IMR-90 (cell line): ENCODE results near the gene LILRA1. TPM values are rescaled to one million over a fixed set of nuclear protein-coding genes. Genes with fewer than 3 reads are reported as not detected.
"Not testable (repeated sequence)": the region's sequence is repeated elsewhere in the genome, so short reads cannot be mapped to it uniquely, and the experiment has no call there.

Source experiments
- ATAC-seq: fragments of 200-7000 bp; cut with Tn5 transposase; 2 replicates; pipeline ENCODE4 v1.9.1; 2020; ENCODE audit warnings: low read depth, mild to moderate bottlenecking, moderate library complexity
- BruUV-seq: library from RNA; stranded (reverse); fragments of 400-500 nt; replicated peaks from 2 replicates; lab custom pipeline; 2021; lab: Mats Ljungman, UMichigan
- CTCF ChIA-PET: fragments of 300-600 bp; formaldehyde crosslinking; extraction: SDS; loops from one replicate; lab custom pipeline; 2021; ENCODE audit warnings: antibody characterized with exemption; lab: Yijun Ruan, JAX
- POLR2A ChIA-PET: fragments of 300-600 bp; sonication (Branson Sonifier 250); formaldehyde crosslinking; loops from one replicate; lab custom pipeline; 2022; ENCODE audit warnings: antibody characterized with exemption; ENCODE audit not compliant: unreplicated experiment; lab: Charles Lee
- DNase-seq: peaks from one replicate; pipeline ENCODE4 v3.0.0; 2013
- H2AFZ ChIP-seq: replicated peaks from 2 replicates; pipeline ENCODE3; 2013; ENCODE audit warnings: low read length, mild to moderate bottlenecking; ENCODE audit not compliant: poor library complexity
- H2AK5ac ChIP-seq: 2 replicates; pipeline ENCODE4 v1.6.1; 2013; ENCODE audit warnings: low read depth, low read length, inconsistent platforms
- H2AK9ac ChIP-seq: replicated peaks from 2 replicates; pipeline ENCODE3; 2013; ENCODE audit warnings: mild to moderate bottlenecking, low read depth, low read length, moderate library complexity; ENCODE audit not compliant: poor library complexity
- H2BK120ac ChIP-seq: 2 replicates; pipeline ENCODE4 v1.6.1; 2013; ENCODE audit warnings: low read depth, low read length, inconsistent platforms
- H2BK15ac ChIP-seq: 3 replicates; pipeline ENCODE4 v1.6.1; 2013; ENCODE audit warnings: low read depth, low read length, inconsistent platforms
- H2BK20ac ChIP-seq: 2 replicates; pipeline ENCODE4 v1.6.1; 2013; ENCODE audit warnings: low read depth, mild to moderate bottlenecking, inconsistent platforms, low read length, moderate library complexity
- H2BK5ac ChIP-seq: 2 replicates; pipeline ENCODE4 v1.6.1; 2013; ENCODE audit warnings: mild to moderate bottlenecking, low read depth, low read length, inconsistent platforms; ENCODE audit not compliant: poor library complexity, severe bottlenecking
- H3K14ac ChIP-seq: replicated peaks from 2 replicates; pipeline ENCODE4 v1.6.1; 2013; ENCODE audit warnings: low read depth, low read length, inconsistent platforms
- H3K18ac ChIP-seq: 2 replicates; pipeline ENCODE4 v1.6.1; 2013; ENCODE audit warnings: low read depth, low read length, control low read depth
- H3K23ac ChIP-seq: 2 replicates; pipeline ENCODE4 v1.6.1; 2013; ENCODE audit warnings: low read depth, low read length, inconsistent platforms
- H3K27ac ChIP-seq: 2 replicates; pipeline ENCODE4 v1.5.1; 2013; ENCODE audit warnings: mild to moderate bottlenecking, control low read depth, low read length; ENCODE audit not compliant: insufficient read depth
- H3K27me3 ChIP-seq: 2 replicates; pipeline ENCODE4 v1.6.1; 2013; ENCODE audit warnings: low read length; ENCODE audit not compliant: control insufficient read depth, insufficient read depth
- H3K36me3 ChIP-seq: 2 replicates; pipeline ENCODE4 v1.6.1; 2013; ENCODE audit warnings: low read length, mixed read lengths; ENCODE audit not compliant: control insufficient read depth, insufficient read depth
- H3K4ac ChIP-seq: 2 replicates; pipeline ENCODE4 v1.6.1; 2013; ENCODE audit warnings: low read depth, low read length, inconsistent platforms
- H3K4me1 ChIP-seq: 2 replicates; pipeline ENCODE4 v1.6.1; 2013; ENCODE audit warnings: low read length, mixed read lengths; ENCODE audit not compliant: control insufficient read depth, insufficient read depth
- H3K4me2 ChIP-seq: 2 replicates; pipeline ENCODE4 v1.6.1; 2013; ENCODE audit warnings: low read depth, mild to moderate bottlenecking, control low read depth, low read length, moderate library complexity
- H3K4me3 ChIP-seq: 2 replicates; pipeline ENCODE4 v1.5.1; 2013; ENCODE audit warnings: low read depth, mild to moderate bottlenecking, control low read depth, low read length, moderate library complexity; ENCODE audit not compliant: insufficient read depth
- H3K56ac ChIP-seq: 2 replicates; pipeline ENCODE4 v1.6.1; 2013; ENCODE audit warnings: low read length, inconsistent platforms; ENCODE audit not compliant: insufficient read depth; ENCODE audit errors: extremely low read depth
- H3K79me1 ChIP-seq, 2 experiments: 2 replicates each; pipeline ENCODE4 v1.6.1; 2013; ENCODE audit warnings: low read length in 2 of 2, inconsistent platforms in 1 of 2, low read depth in 1 of 2
- H3K9ac ChIP-seq: 2 replicates; pipeline ENCODE4 v1.6.1; 2013; ENCODE audit warnings: low read depth, low read length, control low read depth
- H3K9me1 ChIP-seq: 2 replicates; pipeline ENCODE4 v1.6.1; 2013; ENCODE audit warnings: low read length, inconsistent platforms; ENCODE audit not compliant: insufficient read depth
- H3K9me3 ChIP-seq: 2 replicates; pipeline ENCODE4 v1.6.1; 2013; ENCODE audit warnings: low read length; ENCODE audit not compliant: control insufficient read depth, insufficient read depth
- H4K20me1 ChIP-seq: 2 replicates; pipeline ENCODE4 v1.6.1; 2013; ENCODE audit warnings: low read length, inconsistent platforms; ENCODE audit not compliant: insufficient read depth
- H4K5ac ChIP-seq: 2 replicates; pipeline ENCODE4 v1.6.1; 2013; ENCODE audit warnings: mild to moderate bottlenecking, low read depth, low read length, control low read depth
- H4K8ac ChIP-seq, 2 experiments: 2 replicates each; pipeline ENCODE4 v1.6.1; 2013; ENCODE audit warnings: low read depth in 2 of 2, low read length in 2 of 2, control low read depth in 1 of 2, inconsistent platforms in 1 of 2
- H4K91ac ChIP-seq: 2 replicates; pipeline ENCODE4 v1.6.1; 2013; ENCODE audit warnings: low read depth, low read length, inconsistent platforms; ENCODE audit not compliant: insufficient read depth
- WGBS, 2 experiments: methylation state at CpG; one replicate each; pipeline versions ENCODE4 v1.1.5 to v1.1.7; 2013; ENCODE audit warnings: missing lambda C conversion rate in 2 of 2; ENCODE audit not compliant: insufficient read length in 1 of 2; ENCODE audit errors: extremely low coverage in 2 of 2; 5-methylcytosine and 5-hydroxymethylcytosine counted together
- dilution Hi-C: fragments of 300-500 bp; cut with HindIII; formaldehyde crosslinking; loops from one replicate; pipeline ENCODE4 v1.14.3; 2018; ENCODE audit warnings: low sequenced_read_pairs; ENCODE audit not compliant: unreplicated experiment
- in situ Hi-C: fragments of 300-500 bp; cut with MboI; formaldehyde crosslinking; loops from 3 replicates; pipeline ENCODE4 v1.14.3; 2019; ENCODE audit warnings: low sequenced_read_pairs, inconsistent platforms, mixed read lengths
- intact Hi-C: fragments of 100-400 bp; cut with micrococcal nuclease; formaldehyde crosslinking; loops from 2 replicates; pipeline ENCODE4 v1.10.0; 2022
- polyA plus RNA-seq, 3 experiments: library from polyadenylated mRNA; depleted of rRNA; stranded (reverse); fragments of >200 nt; gene quantifications; 2 replicates each; pipeline ENCODE4 v1.2.3, GENCODE V29; 2012; ENCODE audit warnings: low replicate concordance in 1 of 3
- total RNA-seq: library from RNA; depleted of rRNA; stranded (reverse); fragments of >200 nt; gene quantifications from 2 replicates; pipeline ENCODE4 v1.2.3, GENCODE V29; 2012

Gene LILRA1
- total and polyA plus RNA-seq, 2 of the 4 experiments (the other 2 are of a cell fraction): not detected

DNA sequence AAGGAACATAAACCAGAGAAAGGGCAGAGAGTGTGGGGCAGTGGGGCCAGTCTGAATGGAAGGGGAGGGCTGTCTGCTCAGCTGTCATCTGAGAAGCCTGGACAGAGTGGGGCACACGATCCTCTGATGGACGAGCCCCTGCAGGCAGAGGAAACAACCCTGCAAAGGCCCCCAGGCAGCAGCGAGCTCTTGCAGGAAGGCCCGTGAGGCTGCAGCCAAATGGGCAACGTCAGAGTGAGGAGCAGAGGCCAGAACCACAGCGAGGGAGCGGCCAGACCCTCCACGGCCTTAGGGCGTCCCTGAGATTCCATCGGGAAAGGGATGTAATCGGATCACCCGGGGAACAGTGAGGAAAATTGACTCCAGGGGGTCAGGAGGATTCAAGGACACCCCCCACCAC, 42.6 kb downstream of the LILRA1 start:
- DNase-seq, POLR2A ChIA-PET, ATAC-seq, H3K14ac ChIP-seq, H2AK9ac ChIP-seq, H3K56ac ChIP-seq, H3K23ac ChIP-seq, intact Hi-C loops, in situ Hi-C loops, H3K79me1 ChIP-seq, H4K91ac ChIP-seq, BruUV-seq, H3K4me3 ChIP-seq, H3K27me3 ChIP-seq, H3K9me1 ChIP-seq, H2AK5ac ChIP-seq, H2BK20ac ChIP-seq, H2BK120ac ChIP-seq, H3K27ac ChIP-seq, H3K36me3 ChIP-seq, H2AFZ ChIP-seq, H3K9ac ChIP-seq, H3K4ac ChIP-seq, H4K20me1 ChIP-seq, CTCF ChIA-PET, H3K18ac ChIP-seq, H3K4me1 ChIP-seq, H4K5ac ChIP-seq, H2BK5ac ChIP-seq, H3K4me2 ChIP-seq, H2BK15ac ChIP-seq, H4K8ac ChIP-seq, dilution Hi-C loops: not testable (repeated sequence)
- WGBS, 2 experiments: 0% methylated on average over 5 of the region's 12 CpGs; no CpG with 5 or more reads in 1 of the 2 experiments
- peaks cover 22% of the 10 kb centered on the region for H3K9me3 ChIP-seq
